PC-3 (cell line): ENCODE results near the gene AGMAT. TPM values are rescaled to one million over a fixed set of nuclear protein-coding genes. Genes with fewer than 3 reads are reported as not detected.

ENCODE experiments used
- ATAC-seq: fragments of 200-7000 bp; cut with Tn5 transposase; 2 replicates; pipeline ENCODE4 v1.9.1; 2020; ENCODE audit warnings: mild to moderate bottlenecking, moderate library complexity
- BruUV-seq: library from RNA; stranded (reverse); fragments of 400-500 nt; replicated peaks from 2 replicates; lab custom pipeline; 2021; lab: Mats Ljungman, UMichigan
- CTCF ChIA-PET: fragments of 300-600 bp; sonication (Branson Sonifier 250); formaldehyde crosslinking; loops from one replicate; lab custom pipeline; 2022; ENCODE audit warnings: antibody characterized with exemption; lab: Charles Lee
- POLR2A ChIA-PET: fragments of 300-600 bp; sonication (Branson Sonifier 250); formaldehyde crosslinking; loops from one replicate; lab custom pipeline; 2022; ENCODE audit warnings: antibody characterized with exemption; ENCODE audit not compliant: unreplicated experiment; lab: Charles Lee
- DNase-seq: peaks from one replicate; pipeline ENCODE4 v3.0.0-alpha.2; 2015
- H2AFZ ChIP-seq: fragments of 300-600 bp; sonication (generic); 2 replicates; pipeline ENCODE4 v1.6.0; 2016; ENCODE audit warnings: antibody characterized with exemption, low read length
- H3F3A ChIP-seq: fragments of 300-600 bp; sonication (generic); one replicate; pipeline ENCODE4 v1.6.0; 2017; ENCODE audit warnings: antibody characterized with exemption, low read length, control low read depth, mild to moderate bottlenecking; ENCODE audit not compliant: unreplicated experiment
- H3K27ac ChIP-seq: fragments of 300-600 bp; sonication (generic); 2 replicates; pipeline ENCODE4 v1.5.1; 2016; ENCODE audit warnings: mild to moderate bottlenecking, low read length
- H3K27me3 ChIP-seq: fragments of 300-600 bp; sonication (generic); 2 replicates; pipeline ENCODE4 v1.6.1; 2016; ENCODE audit warnings: low read length, mixed read lengths
- H3K36me3 ChIP-seq: fragments of 300-600 bp; sonication (generic); 2 replicates; pipeline ENCODE4 v1.6.1; 2016; ENCODE audit warnings: low read depth, mixed run types, low read length, mixed read lengths
- H3K4me1 ChIP-seq: fragments of 300-600 bp; sonication (generic); 2 replicates; pipeline ENCODE4 v1.5.1; 2016; ENCODE audit warnings: low read length; ENCODE audit not compliant: insufficient read depth
- H3K4me2 ChIP-seq: fragments of 300-600 bp; sonication (generic); 2 replicates; pipeline ENCODE4 v1.6.0; 2016; ENCODE audit warnings: low read length
- H3K4me3 ChIP-seq: fragments of 300-600 bp; sonication (generic); 2 replicates; pipeline ENCODE4 v1.5.1; 2016; ENCODE audit warnings: mild to moderate bottlenecking, low read length, mixed read lengths
- H3K79me2 ChIP-seq: fragments of 300-600 bp; sonication (generic); 2 replicates; pipeline ENCODE4 v1.6.1; 2017; ENCODE audit warnings: low read length, mixed read lengths
- H3K9ac ChIP-seq: fragments of 300-600 bp; sonication (generic); 2 replicates; pipeline ENCODE4 v1.6.0; 2016; ENCODE audit warnings: mild to moderate bottlenecking, low read length
- H3K9me2 ChIP-seq: fragments of 300-600 bp; sonication (generic); replicated peaks from 2 replicates; pipeline ENCODE4 v1.6.1; 2016; ENCODE audit warnings: mixed run types, low read length, mixed read lengths
- H3K9me3 ChIP-seq: fragments of 300-600 bp; sonication (generic); 2 replicates; pipeline ENCODE4 v1.6.1; 2016; ENCODE audit warnings: low read length, mixed read lengths
- H4K20me1 ChIP-seq: fragments of 300-600 bp; sonication (generic); 2 replicates; pipeline ENCODE4 v1.6.1; 2016; ENCODE audit warnings: low read length, mixed read lengths
- EZH2 ChIP-seq: fragments of 300-600 bp; sonication (generic); IDR thresholded peaks from one replicate; pipeline ENCODE4 v1.6.1; 2017; ENCODE audit warnings: antibody characterized with exemption, mild to moderate bottlenecking, low read length; ENCODE audit not compliant: unreplicated experiment
- EZH2phosphoT487 ChIP-seq: fragments of 300-600 bp; sonication (generic); IDR thresholded peaks from 2 replicates; pipeline ENCODE4 v1.6.1; 2018; ENCODE audit warnings: mild to moderate bottlenecking, antibody characterized with exemption, low read length, borderline replicate concordance
- intact Hi-C: fragments of 100-400 bp; cut with micrococcal nuclease; formaldehyde crosslinking; loops from 2 replicates; pipeline ENCODE4 v1.9.0; 2023
- total RNA-seq: library from RNA; depleted of rRNA; stranded (reverse); fragments of >200 nt; gene quantifications from 2 replicates; pipeline ENCODE4 v1.2.3, GENCODE V29; 2014
- TF ChIP-seq, protein P1 (sequence below): fragments of 300-600 bp; sonication (generic); conservative IDR thresholded peaks from 2 replicates; pipeline ENCODE4 v1.5.1; 2017; ENCODE audit warnings: antibody characterized with exemption, low read depth, mild to moderate bottlenecking, low read length

AGMAT gene
- total RNA-seq, 1 experiment from 2014 or later = 8.2 TPM

DNA sequence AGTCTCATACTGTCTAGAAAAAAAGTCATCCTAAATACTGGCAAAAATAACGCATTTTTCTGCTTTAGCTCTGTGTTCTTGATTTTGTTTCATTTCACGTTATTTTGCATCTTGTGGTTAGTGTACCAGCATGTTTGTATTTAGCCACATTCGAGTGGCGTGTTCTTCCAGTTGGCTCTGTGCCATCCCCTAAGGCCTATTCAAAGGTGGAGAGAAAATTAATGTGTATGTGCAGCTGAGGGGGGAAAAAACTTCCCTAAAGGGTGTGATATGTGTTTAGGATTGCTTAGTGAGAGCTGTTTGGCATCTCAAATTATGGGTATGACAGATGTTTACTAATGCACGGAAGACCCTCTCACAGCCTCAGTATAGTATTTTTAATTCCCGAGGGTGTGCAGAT lies 46.1 kb downstream of the AGMAT start:
- Histone ChIP-seq H3K9me2 (no peaks in the 10 kb centered on the region), H3K36me3 (peaks cover 16% of the 10 kb centered on the region; the same call in 1 of the 2 replicates), H3F3A (no peaks in the 10 kb centered on the region), H2AFZ (no peak overlapping the region), H3K9me3 (no peaks in the 10 kb centered on the region), H3K79me2 (no peaks in the 10 kb centered on the region), H3K27ac (no peak overlapping the region), H3K4me2 (no peak overlapping the region), H3K27me3 (no peaks in the 10 kb centered on the region), H3K4me3 (no peak overlapping the region), H4K20me1 (no peaks in the 10 kb centered on the region), H3K9ac (no peak overlapping the region), H3K4me1 (no peaks in the 10 kb centered on the region)
- ChIA-PET CTCF (no interaction called here), POLR2A (no interaction called here)
- no peak for TF ChIP-seq EZH2
- TF ChIP-seq, protein P1, sequence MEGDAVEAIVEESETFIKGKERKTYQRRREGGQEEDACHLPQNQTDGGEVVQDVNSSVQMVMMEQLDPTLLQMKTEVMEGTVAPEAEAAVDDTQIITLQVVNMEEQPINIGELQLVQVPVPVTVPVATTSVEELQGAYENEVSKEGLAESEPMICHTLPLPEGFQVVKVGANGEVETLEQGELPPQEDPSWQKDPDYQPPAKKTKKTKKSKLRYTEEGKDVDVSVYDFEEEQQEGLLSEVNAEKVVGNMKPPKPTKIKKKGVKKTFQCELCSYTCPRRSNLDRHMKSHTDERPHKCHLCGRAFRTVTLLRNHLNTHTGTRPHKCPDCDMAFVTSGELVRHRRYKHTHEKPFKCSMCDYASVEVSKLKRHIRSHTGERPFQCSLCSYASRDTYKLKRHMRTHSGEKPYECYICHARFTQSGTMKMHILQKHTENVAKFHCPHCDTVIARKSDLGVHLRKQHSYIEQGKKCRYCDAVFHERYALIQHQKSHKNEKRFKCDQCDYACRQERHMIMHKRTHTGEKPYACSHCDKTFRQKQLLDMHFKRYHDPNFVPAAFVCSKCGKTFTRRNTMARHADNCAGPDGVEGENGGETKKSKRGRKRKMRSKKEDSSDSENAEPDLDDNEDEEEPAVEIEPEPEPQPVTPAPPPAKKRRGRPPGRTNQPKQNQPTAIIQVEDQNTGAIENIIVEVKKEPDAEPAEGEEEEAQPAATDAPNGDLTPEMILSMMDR = no peak
- no peak for TF ChIP-seq EZH2phosphoT487
- no TSS peak for BruUV-seq
- ATAC-seq = no peak
- DNase-seq = no peak
- intact Hi-C loops = no loop called here

DNA sequence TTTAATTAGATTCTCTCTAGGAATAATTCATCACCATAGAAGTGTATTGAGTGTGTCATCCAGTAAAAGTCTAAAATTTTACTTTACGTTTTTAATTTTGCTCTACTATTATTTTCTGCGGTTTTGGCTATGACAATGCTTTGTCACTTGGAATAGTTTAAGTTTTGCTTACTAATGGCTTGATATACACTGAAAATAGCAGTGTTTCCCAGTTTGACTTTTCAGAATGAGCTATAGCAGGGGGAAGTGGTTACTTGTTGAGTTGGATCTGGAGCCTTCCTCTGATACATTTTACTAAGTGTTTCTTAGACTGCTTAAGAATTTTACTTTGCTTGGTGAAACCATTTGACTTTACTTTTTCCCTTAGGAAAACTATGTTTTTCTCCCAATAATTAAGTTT lies 53.2 kb downstream of the AGMAT start:
- ATAC-seq (no peak), DNase-seq (no peak)
- POLR2A ChIA-PET = no interaction called here
- Histone ChIP-seq H3K27me3 (no peaks in the 10 kb centered on the region), H3K79me2 (peaks cover 24% of the 10 kb centered on the region), H3F3A (no peaks in the 10 kb centered on the region), H3K4me3 (no peak overlapping the region), H3K4me2 (no peak overlapping the region), H3K9me3 (no peaks in the 10 kb centered on the region), H3K4me1 (peaks cover 8% of the 10 kb centered on the region), H3K9ac (no peak overlapping the region), H3K9me2 (no peaks in the 10 kb centered on the region), H2AFZ (no peak overlapping the region), H4K20me1 (no peaks in the 10 kb centered on the region), H3K27ac (no peak overlapping the region), H3K36me3 (peaks cover 4% of the 10 kb centered on the region; the same call in 1 of the 2 replicates)
- BruUV-seq = no TSS peak
- intact Hi-C loops = no loop called here
- no peak for TF ChIP-seq EZH2phosphoT487
- TF ChIP-seq, protein P1 = no peak
- TF ChIP-seq EZH2 = no peak
- CTCF ChIA-PET = no interaction called here

DNA sequence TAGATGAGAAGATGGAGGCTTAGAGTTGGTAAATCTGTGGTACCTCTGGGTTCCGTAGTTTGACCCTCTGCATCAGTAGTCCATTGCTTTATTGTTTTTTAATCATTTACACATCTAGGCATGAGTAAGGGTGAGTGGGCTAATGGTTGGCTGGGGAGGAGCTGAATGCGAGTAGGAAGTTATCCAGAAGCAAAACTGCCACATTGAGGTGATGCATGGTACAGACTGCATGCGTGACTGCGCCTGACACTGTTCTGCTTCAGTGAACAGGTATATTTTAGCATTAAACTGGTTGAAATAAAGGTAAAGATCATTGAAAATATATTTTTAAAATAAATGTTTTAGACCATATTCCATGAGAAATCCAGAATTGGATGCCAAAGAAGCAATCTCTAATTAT lies 53.8 kb downstream of the AGMAT start:
- Histone ChIP-seq H3K79me2 (peaks cover 24% of the 10 kb centered on the region), H3K4me2 (no peak overlapping the region), H4K20me1 (no peaks in the 10 kb centered on the region), H3K9ac (no peak overlapping the region), H3K36me3 (no peaks in the 10 kb centered on the region; the same call in 1 of the 2 replicates), H3K27me3 (no peaks in the 10 kb centered on the region), H3K9me2 (no peaks in the 10 kb centered on the region), H3K4me1 (peaks cover 11% of the 10 kb centered on the region), H3K9me3 (no peaks in the 10 kb centered on the region), H2AFZ (no peak overlapping the region), H3K4me3 (no peak overlapping the region), H3K27ac (no peak overlapping the region), H3F3A (no peaks in the 10 kb centered on the region)
- ATAC-seq = no peak
- intact Hi-C loops = no loop called here
- POLR2A ChIA-PET = no interaction called here
- CTCF ChIA-PET = no interaction called here
- DNase-seq = no peak
- no TSS peak for BruUV-seq
- TF ChIP-seq EZH2 = no peak
- TF ChIP-seq, protein P1 = no peak
- TF ChIP-seq EZH2phosphoT487 = no peak
